ENCODE results near the gene PPP1R16B.
A peak's percentile ranks its signal among the peaks of the same experiment; 100 is the strongest.

Gene PPP1R16B

DNA sequence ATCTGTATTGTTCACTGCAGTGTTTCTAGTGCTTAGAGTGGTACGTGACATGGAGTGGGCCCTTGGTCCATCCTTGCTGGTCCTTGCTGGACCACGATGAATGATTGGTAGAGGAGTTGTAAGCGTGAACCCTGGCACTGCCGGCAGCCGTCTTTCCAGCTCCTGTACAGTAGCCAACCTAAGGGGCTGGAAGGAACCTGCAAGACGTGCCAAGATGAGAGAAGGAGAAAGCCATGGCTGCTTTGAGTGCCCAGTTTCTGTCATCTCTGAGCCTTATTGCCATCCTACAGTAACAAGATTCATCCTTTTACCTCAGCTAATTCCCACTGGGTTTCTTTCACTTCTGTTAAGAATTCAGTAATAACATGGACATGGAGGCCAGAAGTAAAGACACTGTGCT lies 162.6 kb downstream of the PPP1R16B start:
- DNase-seq (ENCODE audit: low read depth) = no peak
- TF ChIP-seq, protein P1, sequence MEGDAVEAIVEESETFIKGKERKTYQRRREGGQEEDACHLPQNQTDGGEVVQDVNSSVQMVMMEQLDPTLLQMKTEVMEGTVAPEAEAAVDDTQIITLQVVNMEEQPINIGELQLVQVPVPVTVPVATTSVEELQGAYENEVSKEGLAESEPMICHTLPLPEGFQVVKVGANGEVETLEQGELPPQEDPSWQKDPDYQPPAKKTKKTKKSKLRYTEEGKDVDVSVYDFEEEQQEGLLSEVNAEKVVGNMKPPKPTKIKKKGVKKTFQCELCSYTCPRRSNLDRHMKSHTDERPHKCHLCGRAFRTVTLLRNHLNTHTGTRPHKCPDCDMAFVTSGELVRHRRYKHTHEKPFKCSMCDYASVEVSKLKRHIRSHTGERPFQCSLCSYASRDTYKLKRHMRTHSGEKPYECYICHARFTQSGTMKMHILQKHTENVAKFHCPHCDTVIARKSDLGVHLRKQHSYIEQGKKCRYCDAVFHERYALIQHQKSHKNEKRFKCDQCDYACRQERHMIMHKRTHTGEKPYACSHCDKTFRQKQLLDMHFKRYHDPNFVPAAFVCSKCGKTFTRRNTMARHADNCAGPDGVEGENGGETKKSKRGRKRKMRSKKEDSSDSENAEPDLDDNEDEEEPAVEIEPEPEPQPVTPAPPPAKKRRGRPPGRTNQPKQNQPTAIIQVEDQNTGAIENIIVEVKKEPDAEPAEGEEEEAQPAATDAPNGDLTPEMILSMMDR (IDR thresholded peaks at IDR 0.05; ENCODE audit: low read length, missing control alignments) = no peak
- H3K4me3 ChIP-seq (replicated peaks; ENCODE audit: low read depth, low read length) = no peak overlapping the region

DNA sequence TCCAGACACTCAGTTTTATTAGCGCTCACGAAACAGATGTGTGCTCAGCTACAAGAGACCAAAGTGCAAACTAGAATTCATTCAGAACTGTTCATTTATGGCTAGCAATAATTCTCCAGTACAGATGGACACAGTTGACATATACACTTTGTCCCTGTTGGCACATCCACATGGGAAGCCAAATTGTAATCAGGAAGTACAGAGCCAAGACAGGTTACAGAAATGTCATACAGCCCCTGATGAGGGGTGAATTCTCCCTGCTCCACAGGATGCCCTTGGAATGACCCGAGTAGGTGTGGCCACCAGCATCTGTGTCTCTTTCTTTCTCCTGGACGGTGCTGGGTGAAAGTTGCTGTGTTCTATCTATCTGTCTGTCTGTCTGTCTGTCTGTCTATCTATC lies 164.2 kb downstream of the PPP1R16B start:
- H3K4me3 ChIP-seq (replicated peaks; ENCODE audit: low read depth, low read length) = no peak overlapping the region
- TF ChIP-seq, protein P1 (IDR thresholded peaks at IDR 0.05; ENCODE audit: low read length, missing control alignments) = no peak
- DNase-seq (ENCODE audit: low read depth) = no peak

DNA sequence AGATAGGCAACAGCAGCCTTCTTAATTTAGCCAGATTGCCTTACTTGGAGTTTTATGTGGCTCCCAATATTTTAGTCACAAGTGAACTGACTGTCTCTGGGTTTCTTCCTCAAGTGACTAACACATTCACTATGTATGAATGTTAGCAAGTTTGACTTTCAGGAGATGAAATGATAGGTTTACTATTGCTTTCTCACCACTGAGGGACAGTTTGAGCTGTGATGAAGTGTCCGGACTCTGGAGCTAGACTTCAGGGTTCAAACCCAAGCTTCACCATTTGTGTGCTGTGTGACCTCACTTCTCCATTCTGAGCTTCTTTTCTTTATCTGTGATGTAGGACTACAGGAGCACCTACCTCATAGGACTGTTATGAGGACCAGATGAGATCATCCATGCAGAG lies 164.8 kb downstream of the PPP1R16B start:
- no peak overlapping the region for H3K4me3 ChIP-seq (replicated peaks; ENCODE audit: low read depth, low read length)
- peak; percentile 39 for DNase-seq (ENCODE audit: low read depth)
- TF ChIP-seq, protein P1 (IDR thresholded peaks at IDR 0.05; ENCODE audit: low read length, missing control alignments) = no peak

Data from fibroblast of pulmonary artery (primary cell).